Endothelial cell (in vitro differentiated cells): ENCODE measurements around the gene PTTG1IP. TPM values are rescaled to one million over a fixed set of nuclear protein-coding genes. Genes with fewer than 3 reads are reported as not detected.

Experiments used
- DNase-seq: peaks from one replicate; pipeline ENCODE4 v3.0.0; 2021; ENCODE audit warnings: low spot score
- H3K27ac Mint-ChIP-seq: one replicate; pipeline ENCODE4 v1.8.0; 2021; ENCODE audit warnings: mixed read lengths, inconsistent platforms; ENCODE audit not compliant: unreplicated experiment
- H3K27me3 Mint-ChIP-seq: one replicate; pipeline ENCODE4 v1.8.0; 2021; ENCODE audit warnings: mild to moderate bottlenecking, moderate library complexity, mixed read lengths, inconsistent platforms; ENCODE audit not compliant: unreplicated experiment
- H3K36me3 Mint-ChIP-seq: one replicate; pipeline ENCODE4 v1.8.0; 2021; ENCODE audit warnings: mild to moderate bottlenecking, low read depth, mixed read lengths, inconsistent platforms; ENCODE audit not compliant: unreplicated experiment
- H3K4me1 Mint-ChIP-seq: one replicate; pipeline ENCODE4 v1.8.0; 2021; ENCODE audit warnings: mild to moderate bottlenecking, mixed read lengths, inconsistent platforms; ENCODE audit not compliant: unreplicated experiment
- H3K4me3 Mint-ChIP-seq: one replicate; pipeline ENCODE4 v1.8.0; 2021; ENCODE audit warnings: mild to moderate bottlenecking, mixed read lengths, inconsistent platforms; ENCODE audit not compliant: unreplicated experiment
- H3K9me3 Mint-ChIP-seq: one replicate; pipeline ENCODE4 v1.8.0; 2021; ENCODE audit warnings: mixed read lengths, inconsistent platforms; ENCODE audit not compliant: unreplicated experiment
- total RNA-seq: library from RNA; stranded (reverse); fragmentation: NEBNext Ultra II Directional; extraction: Animal tissue kit (Norgen Biotek cat#: 25700); gene quantifications from one replicate; pipeline ENCODE4 v1.2.1, GENCODE V29; 2021; ENCODE audit not compliant: unreplicated experiment
- TF ChIP-seq, protein P1 (sequence below): fragments of 200-600 bp; sonication (generic); IDR thresholded peaks from one replicate; pipeline ENCODE4 v1.5.0; 2021; ENCODE audit warnings: antibody characterized with exemption; ENCODE audit not compliant: unreplicated experiment

The PTTG1IP gene
- total RNA-seq, 1 donor from 2014 or later = 223 TPM

DNA sequence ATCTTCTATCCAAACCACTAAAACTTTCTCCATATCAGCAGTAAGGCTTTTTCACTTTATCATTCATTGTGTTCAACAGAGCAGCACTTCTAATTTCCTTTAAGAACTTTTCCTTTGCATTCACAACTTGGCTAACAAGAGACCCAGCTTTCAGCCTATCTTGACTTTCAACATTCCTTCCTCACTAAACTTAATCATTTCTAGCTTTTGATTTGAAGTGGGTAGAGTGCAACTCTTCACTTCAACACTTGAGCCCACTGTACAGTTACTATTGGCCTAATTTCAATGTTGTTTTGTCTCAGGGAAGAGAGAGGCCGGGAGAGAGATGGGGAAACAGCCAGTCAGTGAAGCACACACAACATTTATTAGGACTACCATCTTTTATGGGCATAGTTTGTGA is 73.8 kb downstream of the PTTG1IP start:
- Mint-ChIP-seq H3K27ac (no peak overlapping the region), H3K36me3 (no peaks in the 10 kb centered on the region), H3K27me3 (peaks cover 7% of the 10 kb centered on the region)

More for the DNA sequence above, 73.8 kb downstream of the PTTG1IP start:
- no peak for DNase-seq
- H3K9me3 Mint-ChIP-seq = no peaks in the 10 kb centered on the region
- H3K4me3 Mint-ChIP-seq = no peak overlapping the region
- peaks cover 18% of the 10 kb centered on the region for H3K4me1 Mint-ChIP-seq
- TF ChIP-seq, protein P1, sequence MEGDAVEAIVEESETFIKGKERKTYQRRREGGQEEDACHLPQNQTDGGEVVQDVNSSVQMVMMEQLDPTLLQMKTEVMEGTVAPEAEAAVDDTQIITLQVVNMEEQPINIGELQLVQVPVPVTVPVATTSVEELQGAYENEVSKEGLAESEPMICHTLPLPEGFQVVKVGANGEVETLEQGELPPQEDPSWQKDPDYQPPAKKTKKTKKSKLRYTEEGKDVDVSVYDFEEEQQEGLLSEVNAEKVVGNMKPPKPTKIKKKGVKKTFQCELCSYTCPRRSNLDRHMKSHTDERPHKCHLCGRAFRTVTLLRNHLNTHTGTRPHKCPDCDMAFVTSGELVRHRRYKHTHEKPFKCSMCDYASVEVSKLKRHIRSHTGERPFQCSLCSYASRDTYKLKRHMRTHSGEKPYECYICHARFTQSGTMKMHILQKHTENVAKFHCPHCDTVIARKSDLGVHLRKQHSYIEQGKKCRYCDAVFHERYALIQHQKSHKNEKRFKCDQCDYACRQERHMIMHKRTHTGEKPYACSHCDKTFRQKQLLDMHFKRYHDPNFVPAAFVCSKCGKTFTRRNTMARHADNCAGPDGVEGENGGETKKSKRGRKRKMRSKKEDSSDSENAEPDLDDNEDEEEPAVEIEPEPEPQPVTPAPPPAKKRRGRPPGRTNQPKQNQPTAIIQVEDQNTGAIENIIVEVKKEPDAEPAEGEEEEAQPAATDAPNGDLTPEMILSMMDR = no peak

Other genes starting within 250 kb of the PTTG1IP start
- gene KRTAP10-9, start 246.6 kb downstream of the PTTG1IP start, total RNA-seq = not detected
- not detected for gene KRTAP10-10, start 236.3 kb downstream of the PTTG1IP start, total RNA-seq
- not detected for gene KRTAP10-11, start 227.3 kb downstream of the PTTG1IP start, total RNA-seq
- not detected for gene KRTAP12-4, start 219.0 kb downstream of the PTTG1IP start, total RNA-seq
- not detected for gene KRTAP12-3, start 215.8 kb downstream of the PTTG1IP start, total RNA-seq
- gene KRTAP12-2, start 206.8 kb downstream of the PTTG1IP start, total RNA-seq = not detected
- gene KRTAP12-1, start 191.5 kb downstream of the PTTG1IP start, total RNA-seq = not detected
- gene KRTAP10-12, start 176.5 kb downstream of the PTTG1IP start, total RNA-seq = not detected
- not detected for gene TSPEAR, start 162.1 kb downstream of the PTTG1IP start, total RNA-seq
- 49.6 TPM for gene UBE2G2, start 71.9 kb downstream of the PTTG1IP start, total RNA-seq
- 69.0 TPM for gene SUMO3, start 55.6 kb downstream of the PTTG1IP start, total RNA-seq
- gene ITGB2, start 47.2 kb upstream of the PTTG1IP start, total RNA-seq = 21.3 TPM
- 13.7 TPM for gene SLX9, start 66.3 kb upstream of the PTTG1IP start, total RNA-seq
- 14.5 TPM for gene ADARB1, start 200.9 kb upstream of the PTTG1IP start, total RNA-seq